ENCODE data around the gene NPHP4.

DNA sequence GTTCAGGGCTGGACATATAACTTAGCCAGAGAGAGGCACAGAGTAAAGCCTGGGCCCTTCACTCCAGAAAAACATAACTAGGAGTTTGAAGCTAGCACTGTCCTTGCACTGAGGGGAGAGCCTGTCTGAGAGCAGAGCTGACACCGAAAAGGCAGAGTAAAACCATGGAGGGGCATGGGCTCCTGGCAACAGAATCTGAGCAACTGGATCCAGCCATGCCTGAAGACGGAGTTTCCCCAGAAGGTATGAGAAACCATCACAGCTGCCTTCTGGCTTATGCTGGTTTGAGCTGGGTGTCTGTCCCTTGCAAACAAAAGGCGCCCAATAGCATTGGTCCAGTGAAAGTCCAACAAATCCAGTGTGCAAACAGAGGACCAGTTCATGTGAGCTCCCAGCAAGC is 137.5 kb downstream of the NPHP4 start:
- TF ChIP-seq, protein P1, sequence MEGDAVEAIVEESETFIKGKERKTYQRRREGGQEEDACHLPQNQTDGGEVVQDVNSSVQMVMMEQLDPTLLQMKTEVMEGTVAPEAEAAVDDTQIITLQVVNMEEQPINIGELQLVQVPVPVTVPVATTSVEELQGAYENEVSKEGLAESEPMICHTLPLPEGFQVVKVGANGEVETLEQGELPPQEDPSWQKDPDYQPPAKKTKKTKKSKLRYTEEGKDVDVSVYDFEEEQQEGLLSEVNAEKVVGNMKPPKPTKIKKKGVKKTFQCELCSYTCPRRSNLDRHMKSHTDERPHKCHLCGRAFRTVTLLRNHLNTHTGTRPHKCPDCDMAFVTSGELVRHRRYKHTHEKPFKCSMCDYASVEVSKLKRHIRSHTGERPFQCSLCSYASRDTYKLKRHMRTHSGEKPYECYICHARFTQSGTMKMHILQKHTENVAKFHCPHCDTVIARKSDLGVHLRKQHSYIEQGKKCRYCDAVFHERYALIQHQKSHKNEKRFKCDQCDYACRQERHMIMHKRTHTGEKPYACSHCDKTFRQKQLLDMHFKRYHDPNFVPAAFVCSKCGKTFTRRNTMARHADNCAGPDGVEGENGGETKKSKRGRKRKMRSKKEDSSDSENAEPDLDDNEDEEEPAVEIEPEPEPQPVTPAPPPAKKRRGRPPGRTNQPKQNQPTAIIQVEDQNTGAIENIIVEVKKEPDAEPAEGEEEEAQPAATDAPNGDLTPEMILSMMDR (IDR thresholded peaks at IDR 0.05), result no peak
- no peak for TF ChIP-seq POLR2A (IDR thresholded peaks at IDR 0.05)

All from right lobe of liver (tissue), 4 donors.